MV-4-11 (cell line): ENCODE data around the gene ARMH3.
"Not testable (repeated sequence)": the region's sequence is repeated elsewhere in the genome, so short reads cannot be mapped to it uniquely, and the experiment has no call there.

Source experiments
- DNase-seq: peaks from one replicate; lab custom pipeline; 2025; lab: John Stamatoyannopoulos, UW

Gene ARMH3

DNA sequence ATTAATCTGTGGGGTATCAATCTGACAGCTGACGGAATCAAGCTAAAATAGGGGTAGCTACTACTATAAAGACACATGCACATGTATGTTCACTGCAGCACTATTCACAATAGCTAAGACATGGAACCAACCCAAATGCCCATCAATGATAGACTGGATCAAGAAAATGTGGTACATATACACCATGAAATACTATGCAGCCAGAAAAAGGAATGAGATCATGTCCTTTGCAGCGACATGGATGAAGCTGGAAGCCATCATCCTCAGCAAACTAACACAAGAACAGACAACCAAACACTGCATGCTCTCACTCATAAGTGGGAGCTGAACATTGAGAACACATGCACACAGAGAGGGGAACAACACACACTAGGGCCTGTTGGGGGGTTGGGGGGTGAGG is 75.3 kb downstream of the ARMH3 start:
- DNase-seq = not testable (repeated sequence)

DNA sequence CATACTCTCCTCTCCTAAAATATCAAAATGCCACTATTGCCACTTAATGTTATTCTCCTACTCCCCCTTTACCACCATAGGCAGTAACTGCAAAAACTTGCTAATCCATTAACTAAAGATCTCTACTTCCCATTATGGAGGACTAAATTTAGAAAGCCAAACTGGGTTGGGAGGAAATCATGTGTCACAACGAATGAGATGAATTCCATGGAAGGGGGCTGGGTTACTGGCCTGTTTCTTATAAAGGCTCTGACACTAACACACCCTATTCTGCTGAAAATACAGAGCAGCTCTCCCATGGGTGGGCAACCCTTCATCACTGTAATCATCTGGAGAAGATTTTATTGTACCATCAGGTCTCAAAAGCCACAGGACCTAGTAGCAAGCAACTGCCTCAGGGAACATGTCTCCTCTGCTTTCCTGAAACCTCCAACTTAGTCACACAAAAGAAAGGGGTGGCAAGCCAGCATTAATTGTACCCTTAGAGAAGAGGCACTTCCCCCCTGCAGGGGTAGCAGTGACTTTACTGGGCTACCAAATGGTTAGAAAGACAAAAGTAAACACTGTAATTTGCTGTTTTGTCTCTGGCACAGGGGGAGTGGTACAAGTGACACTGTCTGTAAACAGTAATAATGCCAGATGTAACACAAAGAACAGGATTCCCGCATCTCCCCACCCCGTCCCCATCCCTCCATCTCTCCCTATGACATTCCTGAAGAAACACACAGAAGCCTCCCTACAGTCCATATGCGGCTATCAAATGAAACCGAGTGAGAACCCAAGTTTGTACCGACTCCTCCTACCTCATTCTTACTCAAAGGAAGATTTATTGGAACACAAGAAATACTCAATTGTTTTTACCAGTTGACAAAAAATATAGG is 81.6 kb downstream of the ARMH3 start:
- peak; percentile 80 for DNase-seq

DNA sequence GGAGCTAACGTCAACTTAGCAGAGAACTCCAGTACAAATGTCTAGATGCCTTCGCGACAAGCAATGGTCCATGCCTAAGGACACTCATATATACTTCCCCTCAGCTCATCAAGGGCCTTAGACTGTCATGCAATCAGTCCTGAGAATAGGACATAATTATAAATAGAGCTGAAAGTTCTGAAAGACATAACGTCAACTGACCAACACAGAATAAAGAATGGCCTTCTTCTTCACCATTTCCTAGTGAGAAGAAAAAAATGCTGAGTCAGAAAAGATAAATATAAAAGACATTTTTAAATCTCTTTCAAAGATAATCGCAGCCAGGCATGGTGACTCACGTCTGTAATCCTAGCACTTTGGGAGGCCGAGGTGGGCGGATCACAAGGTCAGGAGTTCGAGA is 83.2 kb downstream of the ARMH3 start:
- peak; percentile 50 for DNase-seq

DNA sequence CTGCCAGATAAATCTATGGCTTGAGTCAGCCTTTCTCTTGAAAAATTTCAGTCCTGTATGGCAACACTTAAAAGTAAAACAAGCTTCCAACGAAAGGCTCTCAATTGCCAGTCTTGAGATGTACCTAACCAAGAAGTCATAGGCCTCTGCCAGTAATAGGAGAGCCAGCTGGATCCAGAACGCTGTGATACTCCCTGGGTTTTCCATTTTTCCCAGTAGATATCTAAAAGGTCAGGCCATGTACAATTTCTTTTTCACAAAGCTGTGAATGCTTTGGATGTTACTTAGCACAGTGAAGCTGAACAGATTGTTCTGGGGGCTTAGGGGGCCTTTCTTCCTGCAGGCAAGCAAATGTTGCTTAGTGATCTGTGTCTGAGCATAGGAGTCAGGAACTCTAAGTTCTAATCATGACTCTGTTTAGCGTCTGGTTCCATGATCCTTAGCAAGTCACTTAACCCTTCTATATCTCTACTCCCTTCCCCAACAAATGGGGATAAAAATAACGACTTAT is 86.5 kb downstream of the ARMH3 start:
- no peak for DNase-seq

DNA sequence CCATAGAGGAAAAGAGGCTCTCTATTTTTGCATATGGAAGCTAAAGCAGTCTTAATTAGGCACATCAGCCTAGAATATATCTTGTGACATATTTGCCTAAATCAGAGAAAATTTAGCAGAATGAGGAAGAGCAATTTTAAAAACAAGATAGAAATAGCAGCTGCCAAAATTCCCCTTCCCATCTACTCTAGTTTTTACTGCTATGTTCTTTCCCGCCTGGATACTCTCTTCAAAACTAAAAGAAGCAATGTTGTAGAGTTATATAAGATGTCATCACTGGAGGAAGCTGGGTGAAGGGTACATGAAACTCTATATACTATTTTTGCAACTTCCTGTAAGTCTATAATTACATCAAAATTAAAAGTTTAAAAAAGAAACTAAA is 87.0 kb downstream of the ARMH3 start:
- peak; percentile 33 for DNase-seq

DNA sequence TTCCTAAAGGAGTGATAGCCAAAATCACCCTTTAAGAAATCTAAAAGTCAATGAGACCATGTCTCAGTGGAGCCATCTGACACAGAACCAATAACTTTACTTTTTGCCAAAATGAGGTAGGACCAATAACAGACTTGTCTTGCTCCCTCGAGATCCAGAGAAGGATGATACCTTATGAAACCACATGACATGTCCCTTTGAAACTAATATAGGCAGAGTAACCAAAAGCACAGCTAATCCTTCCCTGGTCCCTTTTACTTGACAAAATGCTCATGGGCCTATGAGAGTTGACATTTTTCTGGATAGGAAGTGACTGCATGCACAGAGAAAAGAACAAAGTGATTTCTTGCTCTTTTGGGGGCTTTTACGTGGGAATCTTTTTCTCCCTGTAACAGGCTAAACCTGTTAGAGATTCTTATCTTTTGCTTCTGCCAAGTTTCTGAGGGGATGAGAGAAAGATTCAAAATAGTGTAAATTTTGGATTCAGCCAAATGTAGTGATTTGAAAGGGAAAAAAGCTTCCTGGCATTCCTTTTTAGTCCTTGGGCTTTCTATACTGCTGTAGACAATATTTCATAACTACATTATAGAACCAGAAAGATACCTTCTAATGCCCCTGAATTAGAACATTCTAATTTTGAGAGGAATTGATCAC is 87.6 kb downstream of the ARMH3 start:
- DNase-seq = no peak

DNA sequence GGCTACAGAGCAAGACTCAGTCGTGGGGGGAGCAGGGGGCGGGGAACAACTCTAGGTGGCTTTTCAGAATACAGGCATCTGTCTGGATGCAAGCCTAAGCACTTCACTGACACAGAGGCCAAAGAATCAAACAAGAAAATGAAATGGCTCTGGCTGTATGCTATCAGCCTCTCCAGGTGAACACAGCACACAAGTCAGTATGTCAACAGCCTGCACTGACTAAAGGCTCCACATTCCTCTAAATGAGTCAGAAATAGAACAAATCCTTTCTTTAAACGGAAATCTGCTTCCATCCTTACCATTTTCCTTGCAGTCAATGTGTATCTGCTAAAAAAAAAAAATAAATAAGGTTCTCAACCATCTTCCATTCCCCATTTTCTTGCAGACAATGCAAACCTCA is 88.3 kb downstream of the ARMH3 start:
- DNase-seq = no peak

DNA sequence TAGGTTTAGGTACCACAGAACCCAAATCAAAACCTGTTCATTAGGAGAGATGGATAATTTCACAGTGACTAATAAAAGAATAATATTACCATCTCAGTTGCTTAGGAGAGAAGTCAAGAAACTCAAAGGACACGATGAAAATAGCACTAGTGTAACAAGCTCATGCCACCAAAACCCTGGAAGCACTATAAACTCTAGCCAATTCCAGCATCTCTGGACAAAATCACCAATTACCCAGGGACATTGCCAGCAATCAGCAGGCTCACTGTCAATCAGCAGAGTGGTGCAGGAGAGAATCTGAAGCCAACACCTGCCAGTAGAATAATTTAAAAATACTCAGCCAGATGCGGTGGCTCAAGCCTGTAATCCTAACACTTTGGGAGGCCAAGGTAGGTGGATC is 88.9 kb downstream of the ARMH3 start:
- DNase-seq = no peak

DNA sequence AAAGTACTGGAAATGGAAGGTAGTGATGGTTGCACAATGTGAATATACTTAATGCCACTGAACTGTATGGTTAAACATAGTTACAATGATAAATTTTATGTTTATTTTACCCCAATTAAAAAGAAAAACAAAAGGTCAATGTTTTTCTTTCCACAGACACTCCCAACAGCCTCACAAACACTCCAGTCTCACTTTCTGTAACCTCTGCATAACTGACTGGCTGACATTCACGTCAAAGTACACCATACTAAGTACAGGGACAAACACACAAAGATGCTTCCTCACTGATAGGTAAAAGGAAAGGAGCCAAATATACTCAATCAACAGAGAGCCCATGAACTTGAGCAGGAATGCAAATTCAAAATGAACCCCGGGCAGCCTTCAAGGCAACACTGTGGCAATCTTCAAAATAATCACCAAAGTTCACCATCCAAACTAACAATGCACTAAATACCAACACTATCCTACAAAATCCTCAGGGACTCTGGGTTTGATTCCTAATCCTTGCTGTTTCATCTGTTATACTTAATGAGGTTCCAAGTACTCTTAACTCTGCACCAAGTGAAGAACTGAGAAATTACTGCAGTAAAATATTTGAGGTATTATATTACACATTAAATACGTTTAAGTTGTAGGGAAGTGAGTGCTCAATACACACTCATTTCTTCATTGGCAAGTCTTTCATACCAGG is 90.8 kb downstream of the ARMH3 start:
- DNase-seq = no peak

DNA sequence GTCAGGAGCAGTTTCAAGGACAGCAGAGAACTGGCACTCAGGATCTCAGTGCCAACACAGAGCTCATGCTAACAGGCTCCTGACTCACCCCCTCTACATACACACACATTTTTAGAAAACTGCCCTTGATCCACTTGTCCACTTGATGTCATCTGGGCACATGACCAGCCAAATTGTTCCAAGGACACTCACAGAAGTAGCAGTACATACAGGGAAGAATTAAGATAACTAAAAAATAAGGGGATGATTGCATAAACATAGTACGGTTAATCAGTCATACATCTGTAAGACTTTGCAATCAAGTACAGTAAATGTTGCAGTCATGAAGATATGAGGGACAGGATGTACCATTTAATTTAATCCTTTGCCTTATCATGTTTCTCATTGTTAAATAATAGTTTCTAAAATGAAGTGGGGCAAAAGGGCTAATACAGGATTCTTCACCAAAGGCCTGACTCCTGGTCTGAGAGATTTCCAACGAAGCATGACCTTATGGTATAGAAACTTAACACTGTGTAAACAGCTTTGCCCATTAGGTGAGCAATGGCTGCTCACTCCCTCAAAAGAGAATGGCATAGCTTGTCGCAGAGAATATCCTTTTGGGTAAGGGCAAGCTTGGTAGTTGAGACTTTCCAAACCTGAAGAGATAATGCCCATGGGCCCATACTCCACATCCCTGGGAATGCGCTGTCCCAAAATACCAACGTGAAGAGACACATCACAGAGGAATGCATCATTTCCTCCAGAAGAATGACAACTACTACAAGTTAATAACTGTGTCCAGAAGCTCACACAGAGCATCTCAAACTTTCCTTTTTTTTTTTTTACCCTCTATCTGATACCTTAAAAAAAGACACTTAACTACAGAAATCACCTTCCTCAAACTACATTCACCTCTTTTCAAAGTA is 94.1 kb downstream of the ARMH3 start:
- no peak for DNase-seq

DNA sequence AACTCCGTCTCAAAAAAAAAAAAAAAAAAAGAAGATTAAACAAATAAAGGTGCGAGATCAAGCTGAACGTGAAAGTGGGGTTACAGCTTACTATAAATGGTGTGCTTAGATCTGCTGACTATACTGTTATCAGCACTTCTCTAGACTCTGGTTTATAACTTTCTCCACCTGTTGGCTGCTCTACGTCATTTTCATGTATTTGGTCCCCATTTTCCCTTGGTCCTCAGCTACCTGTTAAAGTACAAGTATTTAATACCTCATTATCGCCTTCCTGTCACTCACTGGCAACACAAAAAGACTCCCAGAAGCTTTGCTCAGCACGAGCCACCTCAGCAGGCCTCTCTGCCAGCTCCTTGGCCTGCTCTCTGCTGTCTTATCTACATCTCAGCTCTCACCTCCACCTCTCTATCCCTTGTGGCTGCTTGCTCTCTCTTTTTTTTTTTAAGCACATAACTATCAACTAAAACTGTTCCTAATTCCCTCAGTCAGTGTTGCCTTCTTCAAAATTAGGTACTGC is 95.0 kb downstream of the ARMH3 start:
- no peak for DNase-seq

DNA sequence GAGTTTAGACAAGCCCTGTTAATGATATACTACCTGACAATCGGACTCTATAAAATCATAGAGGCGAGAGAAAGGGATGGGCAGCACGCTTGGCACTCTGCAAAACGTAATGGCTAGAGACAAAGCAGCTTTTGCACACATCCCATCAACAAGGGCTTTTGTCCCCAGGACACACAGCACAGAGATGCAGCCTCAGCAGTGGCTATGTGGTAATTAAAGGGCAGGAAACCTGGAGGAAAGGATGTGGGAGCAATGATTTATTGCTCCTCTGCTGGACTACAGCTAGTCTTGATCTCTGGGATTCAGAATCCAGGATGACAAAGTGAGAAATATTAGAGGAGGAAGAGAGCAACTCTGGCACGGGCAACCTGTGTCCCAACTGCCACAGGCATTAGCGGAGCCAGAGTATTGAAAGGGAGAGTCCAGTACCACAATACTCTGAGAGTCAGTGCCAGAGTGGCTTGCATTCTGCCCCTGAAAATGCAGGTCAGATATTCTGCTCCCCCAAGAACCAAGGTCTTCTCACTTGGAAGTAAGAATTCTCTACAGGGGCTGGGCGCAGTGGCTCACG is 96.5 kb downstream of the ARMH3 start:
- no peak for DNase-seq

DNA sequence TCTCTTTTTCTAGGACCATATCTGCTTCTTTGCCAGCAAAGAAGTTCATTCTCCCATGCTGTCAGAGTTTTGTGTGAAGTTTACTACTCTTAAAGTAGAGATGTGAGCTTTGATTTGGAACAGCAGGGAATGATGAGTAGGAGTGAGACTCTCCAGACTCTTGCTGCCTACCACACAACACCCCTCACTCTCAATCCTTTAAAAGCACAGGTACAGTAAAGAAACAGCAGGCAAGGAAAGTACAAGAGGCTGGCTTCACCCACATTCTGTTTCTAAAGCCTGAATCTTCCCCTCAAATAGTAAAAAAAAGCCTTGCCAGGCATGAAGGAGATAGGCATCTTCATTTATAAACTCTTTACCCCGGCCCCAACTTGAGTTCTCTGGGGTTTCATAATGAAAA is 97.3 kb downstream of the ARMH3 start:
- DNase-seq = no peak

DNA sequence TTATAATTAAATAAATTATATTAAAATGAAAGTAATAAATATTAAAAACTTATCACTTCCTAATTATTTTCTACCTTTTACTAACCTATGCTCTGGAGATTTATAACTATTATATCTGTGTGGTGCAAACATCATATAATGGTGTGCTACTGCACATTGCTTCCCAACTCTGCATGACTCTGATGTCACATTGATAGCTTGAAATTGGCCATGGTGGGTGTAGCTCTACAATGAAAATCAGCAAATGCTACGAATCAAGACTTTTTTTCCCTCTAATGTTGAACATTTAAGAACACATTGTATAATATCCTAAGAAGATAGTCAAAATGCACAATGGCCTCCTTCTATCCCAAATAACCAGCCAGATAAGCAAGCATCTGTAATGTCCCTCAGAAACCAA is 99.1 kb downstream of the ARMH3 start:
- no peak for DNase-seq

DNA sequence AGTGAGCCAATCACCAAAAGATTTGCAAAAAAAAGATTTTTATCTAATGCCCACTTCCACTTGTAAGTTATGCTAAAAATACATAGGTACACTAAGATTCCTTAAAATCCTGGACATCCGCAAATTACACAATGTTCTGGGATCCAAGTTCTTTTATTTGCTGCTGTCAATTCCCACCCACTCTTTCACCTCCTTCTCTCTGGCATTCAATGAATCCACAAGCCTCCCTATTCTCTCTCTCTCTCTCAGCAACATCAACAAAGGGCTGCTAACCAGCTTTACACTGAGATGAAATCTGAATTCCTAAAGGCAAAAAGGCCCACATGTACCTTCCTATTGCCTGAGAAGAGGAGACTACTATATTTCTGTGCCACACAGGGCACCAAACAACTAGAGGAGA is 99.9 kb downstream of the ARMH3 start:
- no peak for DNase-seq

DNA sequence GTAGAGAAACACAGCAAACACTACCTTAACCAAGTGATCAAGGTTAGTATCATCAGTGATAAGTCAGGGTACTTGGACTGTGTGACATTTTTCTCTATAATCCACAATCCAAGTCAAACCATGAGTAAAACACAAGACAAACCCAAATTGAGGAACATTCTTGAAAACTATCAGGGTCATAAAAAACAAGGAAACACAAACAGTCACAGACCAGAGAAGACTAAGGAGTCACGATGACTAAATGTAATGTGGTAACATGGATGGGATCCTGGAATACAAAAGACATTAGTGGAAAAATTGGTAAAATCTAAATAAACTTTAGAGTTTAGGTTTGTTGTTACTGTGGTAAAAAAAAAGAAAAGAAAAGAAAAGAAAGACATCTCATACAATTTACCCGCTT is 103.8 kb downstream of the ARMH3 start:
- no peak for DNase-seq

DNA sequence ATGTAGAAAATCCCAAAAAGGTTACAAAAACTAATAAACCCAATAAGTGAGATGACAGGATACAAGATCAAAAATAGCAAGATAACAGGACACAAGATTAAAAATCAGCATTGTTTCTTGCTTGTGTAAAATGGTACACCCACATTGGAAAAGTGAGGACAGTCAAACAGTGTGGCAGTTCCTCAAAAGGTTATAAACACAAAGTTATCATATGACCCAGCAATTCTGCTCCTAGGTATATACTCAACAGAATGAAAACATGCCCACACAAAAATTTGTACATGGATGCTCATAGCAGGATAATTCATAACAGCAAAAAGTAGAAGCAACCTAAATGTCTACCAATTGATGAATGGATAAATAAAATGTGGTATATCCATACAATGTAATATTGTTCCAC is 105.8 kb downstream of the ARMH3 start:
- no peak for DNase-seq

DNA sequence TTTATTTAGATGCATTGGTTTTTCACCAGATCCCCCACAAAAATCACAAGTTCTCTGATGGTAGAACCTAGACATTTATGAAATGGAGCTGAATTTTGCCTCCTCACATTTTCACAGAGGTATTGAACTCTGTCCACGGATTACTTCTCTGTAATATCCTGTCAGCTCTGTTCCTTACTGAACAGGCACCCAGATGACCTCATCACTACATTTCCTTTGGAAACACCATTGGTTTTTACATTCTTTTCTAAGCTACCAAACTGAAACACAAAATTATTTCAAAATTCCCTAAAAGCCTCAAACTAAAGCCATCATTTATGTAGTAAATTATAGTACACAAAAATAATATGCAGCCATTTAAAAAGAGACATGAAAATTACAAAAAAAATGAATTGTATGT is 114.1 kb downstream of the ARMH3 start:
- DNase-seq = no peak

DNA sequence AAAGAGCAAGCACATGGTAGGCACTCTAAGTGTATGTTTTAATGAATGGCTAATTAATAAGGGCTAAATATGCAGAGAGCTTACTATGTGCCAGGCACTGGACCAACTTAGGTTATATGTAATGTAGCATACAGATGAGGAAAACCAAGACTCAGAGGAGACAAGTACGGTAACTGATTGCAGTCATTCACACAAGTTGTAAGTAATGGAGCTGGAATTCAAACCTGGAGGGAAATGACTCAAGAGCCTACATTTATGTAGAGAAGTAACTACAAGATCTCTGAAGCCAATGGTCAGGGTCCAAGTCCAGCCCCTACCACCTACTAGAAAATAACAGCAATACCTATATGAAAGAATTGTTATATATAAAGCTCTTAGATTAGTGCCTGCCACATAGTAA is 115.1 kb downstream of the ARMH3 start:
- DNase-seq = no peak

DNA sequence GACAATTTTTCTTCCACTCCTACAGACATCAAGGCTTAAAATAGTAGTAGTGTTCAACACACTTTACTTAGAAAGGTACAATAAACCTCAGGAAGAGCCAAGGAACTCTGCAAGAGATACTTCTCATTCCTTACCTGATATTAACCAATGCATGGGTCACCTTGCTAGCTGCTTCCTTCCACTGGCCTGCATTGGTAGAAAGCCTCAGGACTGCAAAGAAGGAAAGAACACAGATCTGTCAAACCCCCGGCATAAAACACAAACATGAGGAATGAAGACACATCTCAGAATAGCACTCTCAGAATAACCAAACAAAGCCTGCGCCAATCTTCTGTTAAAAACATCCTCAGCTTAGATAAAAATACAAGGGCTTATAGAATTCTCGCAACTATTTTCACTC is 116.2 kb downstream of the ARMH3 start:
- no peak for DNase-seq

DNA sequence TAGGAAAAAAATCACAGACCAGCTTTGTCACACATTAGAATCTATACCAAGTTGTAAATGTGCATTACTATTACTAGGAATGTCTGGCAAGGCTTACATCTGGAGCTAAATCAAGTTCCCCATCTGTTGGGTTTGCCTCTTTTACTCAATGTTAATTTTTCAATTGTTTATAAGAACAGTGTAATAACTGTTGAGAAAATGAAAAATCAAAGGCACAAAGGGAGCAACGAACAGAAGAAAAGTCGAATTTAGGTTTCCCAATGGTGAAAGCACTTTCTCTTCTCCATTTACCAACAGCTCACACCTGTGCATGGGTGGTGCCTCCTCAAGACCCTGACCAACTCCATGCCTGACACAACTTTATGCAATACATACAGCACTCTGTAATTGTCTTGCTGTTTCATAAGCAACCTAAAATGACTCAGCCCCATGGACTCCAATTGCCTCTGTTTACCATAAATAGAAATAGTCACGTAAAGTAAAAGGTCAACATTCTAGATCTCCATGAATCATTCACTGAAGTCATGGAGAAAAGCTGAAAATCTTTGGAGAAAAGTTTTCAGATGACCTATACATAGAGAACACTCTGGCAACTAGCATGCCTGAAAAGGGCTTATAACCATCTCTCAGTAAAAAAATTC is 116.8 kb downstream of the ARMH3 start:
- peak; percentile 50 for DNase-seq
